Peyer's patch (tissue), 4 donors: ENCODE data around the gene NEURL1B.

Experiments
- CTCF ChIP-seq, 6 experiments: fragments of 450-650 bp in 4 of 6; fragments of 200-600 bp in 2 of 6; sonication (generic) in 1 of 6; IDR thresholded peaks; one replicate each; pipeline ENCODE4 v1.5.1; 2017 to 2019; ENCODE audit warnings: antibody characterized with exemption in 6 of 6, mild to moderate bottlenecking in 3 of 6, moderate library complexity in 1 of 6
- POLR2A ChIP-seq, 2 donors: fragments of 450-650 bp; IDR thresholded peaks; one replicate each; pipeline ENCODE4 v1.5.1; 2017; ENCODE audit warnings: antibody characterized with exemption in 2 of 2, mild to moderate bottlenecking in 2 of 2, moderate library complexity in 2 of 2

- no peak for TF ChIP-seq POLR2A (IDR thresholded peaks at IDR 0.05)
- no peak for TF ChIP-seq CTCF (IDR thresholded peaks at IDR 0.05)
Measured at GRCh38 chr5:172662596-172662995, 21.5 kb downstream of the NEURL1B start.
